Ovary (tissue), 3 donors: ENCODE results near the gene APBA3.

Source experiments
- EP300 ChIP-seq: sonication (generic); formaldehyde crosslinking; IDR thresholded peaks from one replicate; pipeline ENCODE4 v1.6.1; 2017; ENCODE audit warnings: antibody characterized with exemption
- POLR2A ChIP-seq: fragments of 450-650 bp; IDR thresholded peaks from one replicate; pipeline ENCODE4 v1.6.1; 2017; ENCODE audit warnings: antibody characterized with exemption, mild to moderate bottlenecking, moderate library complexity
- TF ChIP-seq, protein P1 (sequence below), 3 donors: fragments of 450-650 bp in 2 of 3; fragments of 200-600 bp in 1 of 3; IDR thresholded peaks; one replicate each; pipeline versions ENCODE4 v1.5.1 to v1.8.0; 2016 to 2022; ENCODE audit warnings: antibody characterized with exemption in 3 of 3, mild to moderate bottlenecking in 1 of 3
- donor health status: DM: no; HTN: no; CAD: no.

DNA sequence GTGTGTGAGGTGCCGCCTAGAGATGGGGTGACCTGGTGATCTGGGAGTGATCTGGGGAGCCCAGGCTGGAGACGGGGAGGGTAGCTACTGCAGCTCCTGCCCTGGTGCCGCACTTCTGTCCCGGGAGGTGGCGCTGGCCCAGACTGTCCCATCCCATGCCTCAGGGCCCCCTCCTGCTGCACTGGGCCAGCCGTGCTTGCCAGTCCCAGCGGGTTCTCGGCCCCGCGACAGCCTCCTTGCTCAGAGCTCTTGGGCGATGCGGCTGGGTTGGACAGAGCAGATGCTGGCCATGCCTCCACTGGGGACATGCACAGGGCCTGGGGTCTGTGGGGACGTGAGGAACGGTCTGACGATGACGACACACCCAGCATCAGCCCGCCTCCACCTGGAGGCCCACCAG is 8.0 kb upstream of the APBA3 start:
- TF ChIP-seq, protein P1, sequence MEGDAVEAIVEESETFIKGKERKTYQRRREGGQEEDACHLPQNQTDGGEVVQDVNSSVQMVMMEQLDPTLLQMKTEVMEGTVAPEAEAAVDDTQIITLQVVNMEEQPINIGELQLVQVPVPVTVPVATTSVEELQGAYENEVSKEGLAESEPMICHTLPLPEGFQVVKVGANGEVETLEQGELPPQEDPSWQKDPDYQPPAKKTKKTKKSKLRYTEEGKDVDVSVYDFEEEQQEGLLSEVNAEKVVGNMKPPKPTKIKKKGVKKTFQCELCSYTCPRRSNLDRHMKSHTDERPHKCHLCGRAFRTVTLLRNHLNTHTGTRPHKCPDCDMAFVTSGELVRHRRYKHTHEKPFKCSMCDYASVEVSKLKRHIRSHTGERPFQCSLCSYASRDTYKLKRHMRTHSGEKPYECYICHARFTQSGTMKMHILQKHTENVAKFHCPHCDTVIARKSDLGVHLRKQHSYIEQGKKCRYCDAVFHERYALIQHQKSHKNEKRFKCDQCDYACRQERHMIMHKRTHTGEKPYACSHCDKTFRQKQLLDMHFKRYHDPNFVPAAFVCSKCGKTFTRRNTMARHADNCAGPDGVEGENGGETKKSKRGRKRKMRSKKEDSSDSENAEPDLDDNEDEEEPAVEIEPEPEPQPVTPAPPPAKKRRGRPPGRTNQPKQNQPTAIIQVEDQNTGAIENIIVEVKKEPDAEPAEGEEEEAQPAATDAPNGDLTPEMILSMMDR (IDR thresholded peaks at IDR 0.05) = no peak
- no peak for TF ChIP-seq POLR2A
- no peak for TF ChIP-seq EP300
